GM12891 (cell line): Measurements from ENCODE around the gene RRBP1.

Experiments used
- POLR2A ChIP-seq: IDR thresholded peaks from 2 replicates; pipeline ENCODE4 v1.6.1; 2011; ENCODE audit warnings: low read depth, low read length, control low read depth
- POLR2AphosphoS5 ChIP-seq: IDR thresholded peaks from 2 replicates; pipeline ENCODE4 v1.6.1; 2011; ENCODE audit warnings: low read depth, low read length, control low read depth
- SPI1 ChIP-seq: IDR thresholded peaks from 2 replicates; pipeline ENCODE4 v1.6.1; 2011; ENCODE audit warnings: low read depth, low read length, control low read depth

- TF ChIP-seq POLR2AphosphoS5: no peak
- no peak for TF ChIP-seq POLR2A
- TF ChIP-seq SPI1: no peak
These were observed 115.7 kb downstream of the RRBP1 start for GRCh38 chr20:17566345-17566744.
